Mucosa of descending colon (tissue), 3 donors: ENCODE results near the gene UNC5B. TPM values are rescaled to one million over a fixed set of nuclear protein-coding genes. Genes with fewer than 3 reads are reported as not detected.

Experiments
- ATAC-seq: fragments of 200-7000 bp; cut with Tn5 transposase; one replicate; pipeline ENCODE4 v1.9.1; 2020; ENCODE audit warnings: mild to moderate bottlenecking, moderate library complexity
- DNase-seq, 3 donors: peaks; one replicate each; pipeline ENCODE4 v3.0.0-alpha.2; 2020
- H3K36me3 ChIP-seq: fragments of 200-600 bp; one replicate; pipeline ENCODE4 v1.8.0; 2021; ENCODE audit warnings: low read depth, mild to moderate bottlenecking
- H3K4me1 ChIP-seq: fragments of 200-600 bp; one replicate; pipeline ENCODE4 v1.8.0; 2021; ENCODE audit warnings: low read depth, mild to moderate bottlenecking
- H3K4me3 ChIP-seq: fragments of 200-600 bp; one replicate; pipeline ENCODE4 v1.8.0; 2021; ENCODE audit warnings: mild to moderate bottlenecking
- H3K9me3 ChIP-seq: fragments of 200-600 bp; one replicate; pipeline ENCODE4 v1.8.0; 2021; ENCODE audit warnings: mild to moderate bottlenecking
- CTCF ChIP-seq: fragments of 200-600 bp; IDR thresholded peaks from one replicate; pipeline ENCODE4 v1.8.0; 2022; ENCODE audit warnings: antibody characterized with exemption, mild to moderate bottlenecking
- intact Hi-C, 2 donors: fragments of 100-400 bp; cut with DNase I in 1 of 2; cut with micrococcal nuclease in 1 of 2; formaldehyde crosslinking; loops; one replicate each; pipeline versions ENCODE4 v1.11.0 to v1.11.1; 2022; cut with DNase I, micrococcal nuclease
- total RNA-seq, 3 donors: library from RNA; stranded (reverse); fragmentation: NEBNext Ultra II Directional in 2 of 3; extraction: Animal tissue kit (Norgen Biotek cat#: 25700) in 2 of 3; gene quantifications; one replicate each; pipeline versions ENCODE4 v1.2.1 to v1.2.4, GENCODE V29; 2021 to 2023
- donor health status: DM: no; HTN: no; CAD: no; lungs with moderate emphysema.
- donor health status: DM: no; HTN: no; CAD: no.
- donor health status: DM: no; HTN: yes; CAD: no.

The UNC5B gene
- total RNA-seq, 3 donors from 2014 or later, result 11.0 to 17.4 (median 11.4) TPM

GRCh38 chr10:71290806-71291527, 78.6 kb downstream of the UNC5B start:
- DNase-seq (peak in 1 of 3 donors; percentile 36), ATAC-seq (no peak)
- intact Hi-C loops, result no loop called here
- Histone ChIP-seq H3K4me3 (no peak overlapping the region), H3K4me1 (no peaks in the 10 kb centered on the region), H3K36me3 (no peaks in the 10 kb centered on the region), H3K9me3 (no peaks in the 10 kb centered on the region)
- TF ChIP-seq CTCF, result no peak

- H3K9me3 ChIP-seq, result no peaks in the 10 kb centered on the region
- DNase-seq (peak in 1 of 3 donors; percentile 21), ATAC-seq (no peak)
- intact Hi-C loops, result no loop called here
- no peaks in the 10 kb centered on the region for H3K4me1 ChIP-seq
- H3K36me3 ChIP-seq, result no peaks in the 10 kb centered on the region
- TF ChIP-seq CTCF, result no peak
- no peak overlapping the region for H3K4me3 ChIP-seq
Observed at GRCh38 chr10:71291528-71291900, 79.1 kb downstream of the UNC5B start.

- H3K4me1 ChIP-seq, result no peaks in the 10 kb centered on the region
- intact Hi-C loops, result no loop called here
- no peaks in the 10 kb centered on the region for H3K36me3 ChIP-seq
- no peak overlapping the region for H3K4me3 ChIP-seq
- no peak for TF ChIP-seq CTCF
- no peaks in the 10 kb centered on the region for H3K9me3 ChIP-seq
- no peak for ATAC-seq
- DNase-seq, result no peak
Observed at GRCh38 chr10:71292624-71293445, 80.5 kb downstream of the UNC5B start.

GRCh38 chr10:71293446-71294084, 81.2 kb downstream of the UNC5B start:
- no peak for TF ChIP-seq CTCF
- no peaks in the 10 kb centered on the region for H3K36me3 ChIP-seq
- peak; percentile 57 to 77 (median 61) for DNase-seq
- H3K9me3 ChIP-seq, result no peaks in the 10 kb centered on the region
- no peak overlapping the region for H3K4me3 ChIP-seq
- intact Hi-C loops, result no loop called here
- peak; percentile 84 for ATAC-seq
- no peaks in the 10 kb centered on the region for H3K4me1 ChIP-seq

GRCh38 chr10:71294091-71294561, 81.8 kb downstream of the UNC5B start:
- H3K36me3 ChIP-seq, result no peaks in the 10 kb centered on the region
- ATAC-seq (peak; percentile 3), DNase-seq (peak in 1 of 3 donors; percentile 41)
- intact Hi-C loops, result no loop called here
- no peaks in the 10 kb centered on the region for H3K9me3 ChIP-seq
- no peak overlapping the region for H3K4me3 ChIP-seq
- no peaks in the 10 kb centered on the region for H3K4me1 ChIP-seq
- no peak for TF ChIP-seq CTCF
